ENCODE measurements around the gene LRIG2.

- TF ChIP-seq, protein P1, sequence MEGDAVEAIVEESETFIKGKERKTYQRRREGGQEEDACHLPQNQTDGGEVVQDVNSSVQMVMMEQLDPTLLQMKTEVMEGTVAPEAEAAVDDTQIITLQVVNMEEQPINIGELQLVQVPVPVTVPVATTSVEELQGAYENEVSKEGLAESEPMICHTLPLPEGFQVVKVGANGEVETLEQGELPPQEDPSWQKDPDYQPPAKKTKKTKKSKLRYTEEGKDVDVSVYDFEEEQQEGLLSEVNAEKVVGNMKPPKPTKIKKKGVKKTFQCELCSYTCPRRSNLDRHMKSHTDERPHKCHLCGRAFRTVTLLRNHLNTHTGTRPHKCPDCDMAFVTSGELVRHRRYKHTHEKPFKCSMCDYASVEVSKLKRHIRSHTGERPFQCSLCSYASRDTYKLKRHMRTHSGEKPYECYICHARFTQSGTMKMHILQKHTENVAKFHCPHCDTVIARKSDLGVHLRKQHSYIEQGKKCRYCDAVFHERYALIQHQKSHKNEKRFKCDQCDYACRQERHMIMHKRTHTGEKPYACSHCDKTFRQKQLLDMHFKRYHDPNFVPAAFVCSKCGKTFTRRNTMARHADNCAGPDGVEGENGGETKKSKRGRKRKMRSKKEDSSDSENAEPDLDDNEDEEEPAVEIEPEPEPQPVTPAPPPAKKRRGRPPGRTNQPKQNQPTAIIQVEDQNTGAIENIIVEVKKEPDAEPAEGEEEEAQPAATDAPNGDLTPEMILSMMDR (IDR thresholded peaks at IDR 0.05; ENCODE audit: low read depth, low read length), result peak; percentile 86
- TF ChIP-seq EZH2phosphoT487 (IDR thresholded peaks at IDR 0.05; ENCODE audit: low read depth), result no peak
Observed at GRCh38 chr1:113072757-113073478, at the start of gene LRIG2.
